Activated T-cell treated with anti-CD3 and anti-CD28 coated beads, Interleukin-2, amount 50 U/mL, for 4 hours (primary cell): ENCODE results near the gene BLZF1. TPM values are rescaled to one million over a fixed set of nuclear protein-coding genes. Genes with fewer than 3 reads are reported as not detected.
"Not testable (repeated sequence)": the region's sequence is repeated elsewhere in the genome, so short reads cannot be mapped to it uniquely, and the experiment has no call there.

Experiments
- ATAC-seq, 2 donors: fragments of 200-7000 bp; cut with Tn5 transposase; one replicate each; pipeline ENCODE4 v1.10.0; 2021
- DNase-seq: peaks from one replicate; pipeline ENCODE4 v3.0.0-alpha.2; 2020
- H3K27me3 Mint-ChIP-seq: one replicate; pipeline ENCODE4 v1.8.0; 2021; ENCODE audit warnings: low read depth, mixed read lengths
- H3K36me3 Mint-ChIP-seq: one replicate; pipeline ENCODE4 v1.8.0; 2022; ENCODE audit warnings: mixed read lengths; ENCODE audit not compliant: insufficient read depth
- H3K4me1 Mint-ChIP-seq: one replicate; pipeline ENCODE4 v1.8.0; 2021; ENCODE audit warnings: low read depth, mixed read lengths
- H3K4me3 Mint-ChIP-seq: one replicate; pipeline ENCODE4 v1.8.0; 2021; ENCODE audit warnings: mild to moderate bottlenecking, moderate library complexity, mixed read lengths
- H3K9me3 Mint-ChIP-seq: one replicate; pipeline ENCODE4 v1.8.0; 2021; ENCODE audit warnings: mixed read lengths
- total RNA-seq, 3 donors: library from RNA; stranded (reverse); gene quantifications; one replicate each; pipeline ENCODE4 v1.2.1, GENCODE V29; 2021

The BLZF1 gene
- total RNA-seq, result 10 to 100 TPM in 2 of 3 donors, 1 to 10 TPM in 1; 7.2 to 11.2 (median 10.9) TPM

DNA sequence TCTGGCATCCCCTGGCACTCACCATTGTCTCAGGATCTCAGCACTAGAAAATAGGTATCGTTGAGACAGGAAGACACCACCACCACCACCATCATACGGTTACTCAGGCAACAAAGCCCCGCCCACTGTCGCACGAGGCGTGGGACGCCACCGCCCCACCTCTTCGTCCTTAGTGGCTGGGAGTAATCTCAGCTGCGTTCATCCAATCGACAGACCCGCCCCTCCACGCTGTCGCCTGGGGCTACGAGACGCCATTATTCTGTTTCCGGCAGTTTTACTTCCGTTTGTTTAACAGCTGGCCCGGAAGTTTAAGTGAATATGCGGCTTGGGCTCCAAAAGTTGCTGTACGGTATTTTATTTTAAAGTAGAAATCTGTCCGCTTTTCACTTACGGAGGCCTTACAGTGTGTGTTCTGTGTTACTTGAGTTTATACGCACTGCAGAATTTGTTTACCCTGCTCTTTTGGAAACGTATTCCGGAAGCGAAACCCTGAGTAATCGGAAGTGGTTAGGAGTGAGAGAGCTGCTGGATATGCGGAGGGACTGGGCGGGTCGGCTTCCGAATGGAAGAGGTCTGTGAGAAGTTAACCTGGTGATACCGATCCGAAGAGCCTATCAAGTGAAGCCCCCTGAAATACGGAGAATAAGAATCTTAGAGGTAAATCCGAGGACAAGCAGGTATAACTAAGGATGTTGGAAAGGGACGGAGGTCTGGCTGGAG is at the start of gene BLZF1, which contains the start of gene NME7:
Gene BLZF1 (plus strand): TSS at position 510 of the 720 bp plus-strand sequence. CDS start 1,328 bp downstream, outside the sequence.
Gene NME7 (minus strand): TSS at position 112 of the 720 bp plus-strand sequence. CDS start 87 bp downstream, at position 25.
- H3K4me3 Mint-ChIP-seq, result no peak within 1 kb of the TSS
- peak; percentile 97 for DNase-seq
- peaks cover 23% of the 10 kb centered on the region for H3K36me3 Mint-ChIP-seq
- ATAC-seq, result peak; percentile 90 to 92
- peaks cover 27% of the 10 kb centered on the region for H3K4me1 Mint-ChIP-seq
- H3K9me3 Mint-ChIP-seq, result no peaks in the 10 kb centered on the region
- H3K27me3 Mint-ChIP-seq, result no peaks in the 10 kb centered on the region

GRCh38 chr1:169318536-169319244 is 49.3 kb upstream of the BLZF1 start:
- ATAC-seq, result no peak
- no peak overlapping the region for H3K4me3 Mint-ChIP-seq
- no peaks in the 10 kb centered on the region for H3K4me1 Mint-ChIP-seq

DNA sequence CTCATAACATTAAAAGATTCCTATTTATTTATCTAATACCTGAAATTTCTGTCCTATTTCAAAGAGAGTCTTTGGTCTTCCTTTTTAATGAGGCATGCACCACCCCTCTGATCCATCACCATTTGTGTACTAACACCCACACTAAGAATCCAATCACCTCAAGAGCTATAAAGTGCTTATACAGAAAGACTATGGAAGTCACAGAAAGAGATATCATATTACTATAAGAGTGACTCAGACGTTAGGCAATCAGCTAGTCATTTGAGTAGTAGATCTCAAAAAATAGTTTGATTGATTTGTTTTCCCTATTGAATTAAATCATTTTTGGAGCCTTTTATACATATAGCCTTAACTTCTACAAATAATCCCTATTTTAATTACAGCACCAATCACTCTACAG is 46.5 kb upstream of the BLZF1 start:
- Mint-ChIP-seq H3K36me3 (peaks cover 20% of the 10 kb centered on the region), H3K4me1 (peaks cover under 1% of the 10 kb centered on the region), H3K9me3 (no peaks in the 10 kb centered on the region), H3K27me3 (no peaks in the 10 kb centered on the region), H3K4me3 (no peak overlapping the region)
- no peak for DNase-seq
- ATAC-seq, result peak in 1 of 2 donors; percentile 48

More at GRCh38 chr1:169318536-169319244, 49.3 kb upstream of the BLZF1 start:
- DNase-seq, result no peak
- no peaks in the 10 kb centered on the region for H3K27me3 Mint-ChIP-seq
- peaks cover 18% of the 10 kb centered on the region for H3K36me3 Mint-ChIP-seq
- no peaks in the 10 kb centered on the region for H3K9me3 Mint-ChIP-seq

GRCh38 chr1:169322138-169322537 is 45.9 kb upstream of the BLZF1 start:
- Mint-ChIP-seq H3K9me3 (no peaks in the 10 kb centered on the region), H3K27me3 (no peaks in the 10 kb centered on the region), H3K36me3 (peaks cover 20% of the 10 kb centered on the region), H3K4me1 (peaks cover 6% of the 10 kb centered on the region), H3K4me3 (no peak overlapping the region)
- DNase-seq, result no peak
- no peak for ATAC-seq

GRCh38 chr1:169325117-169325516 is 42.9 kb upstream of the BLZF1 start:
- Mint-ChIP-seq H3K36me3 (peaks cover 22% of the 10 kb centered on the region), H3K4me3 (no peak overlapping the region)
- no peak for ATAC-seq

DNA sequence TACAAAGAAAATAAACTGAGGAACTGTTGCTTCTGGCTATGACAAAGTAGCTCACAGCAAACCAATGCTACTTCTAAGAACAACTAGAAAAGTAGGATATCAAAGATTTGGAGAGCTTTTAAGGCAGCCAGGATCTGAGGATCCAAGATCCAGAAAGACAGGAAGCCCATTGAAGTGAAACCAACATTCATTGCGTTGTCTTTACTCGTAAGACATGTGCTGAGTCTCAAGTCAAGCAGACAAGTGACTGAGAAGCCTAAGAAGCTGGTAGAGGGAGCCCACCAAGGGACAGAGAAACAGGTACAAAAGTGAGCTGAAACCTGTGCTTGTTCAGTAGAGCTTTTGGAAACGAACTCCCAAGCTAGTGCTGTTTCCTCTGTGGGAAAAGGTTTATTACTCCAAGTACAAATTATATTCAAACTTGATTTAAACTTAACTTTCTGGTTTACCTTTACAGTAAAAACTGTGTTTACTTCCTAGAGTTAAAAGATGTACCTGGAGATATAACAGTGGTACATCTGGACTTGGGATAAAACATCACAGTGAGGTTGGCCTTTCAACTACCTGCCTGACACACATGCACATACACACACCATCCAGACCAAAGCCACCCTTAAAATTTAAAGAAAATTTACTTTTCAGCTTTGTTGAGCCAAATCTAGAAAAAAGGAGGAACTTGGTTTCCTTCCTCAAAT is 41.6 kb upstream of the BLZF1 start:
- Mint-ChIP-seq H3K4me3 (no peak overlapping the region), H3K9me3 (peaks cover 17% of the 10 kb centered on the region), H3K4me1 (peaks cover 10% of the 10 kb centered on the region), H3K36me3 (peaks cover 28% of the 10 kb centered on the region), H3K27me3 (no peaks in the 10 kb centered on the region)
- no peak for DNase-seq
- peak in 1 of 2 donors; percentile 25 for ATAC-seq

More at GRCh38 chr1:169325117-169325516, 42.9 kb upstream of the BLZF1 start:
- Mint-ChIP-seq H3K27me3 (no peaks in the 10 kb centered on the region), H3K9me3 (peaks cover 12% of the 10 kb centered on the region), H3K4me1 (peaks cover 10% of the 10 kb centered on the region)
- DNase-seq, result no peak

DNA sequence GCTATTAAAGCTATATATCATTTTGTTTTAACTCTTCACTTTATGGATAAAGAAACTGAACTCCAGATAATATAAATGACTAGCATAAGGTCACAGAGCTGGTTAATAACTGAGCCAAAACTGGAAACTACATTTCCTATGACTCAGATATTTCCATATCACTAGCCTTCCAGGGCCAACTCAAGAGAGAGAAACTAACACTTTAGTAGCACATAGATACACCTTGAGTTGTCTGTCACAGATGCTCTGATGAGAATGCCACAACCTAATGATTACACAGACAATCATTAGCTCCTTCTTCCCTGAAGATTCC is 41.1 kb upstream of the BLZF1 start:
- peaks cover 27% of the 10 kb centered on the region for H3K36me3 Mint-ChIP-seq
- no peak for DNase-seq
- no peaks in the 10 kb centered on the region for H3K27me3 Mint-ChIP-seq
- H3K4me1 Mint-ChIP-seq, result peaks cover 10% of the 10 kb centered on the region
- H3K9me3 Mint-ChIP-seq, result peaks cover 17% of the 10 kb centered on the region
- peak; percentile 78 to 81 for ATAC-seq
- no peak overlapping the region for H3K4me3 Mint-ChIP-seq

DNA sequence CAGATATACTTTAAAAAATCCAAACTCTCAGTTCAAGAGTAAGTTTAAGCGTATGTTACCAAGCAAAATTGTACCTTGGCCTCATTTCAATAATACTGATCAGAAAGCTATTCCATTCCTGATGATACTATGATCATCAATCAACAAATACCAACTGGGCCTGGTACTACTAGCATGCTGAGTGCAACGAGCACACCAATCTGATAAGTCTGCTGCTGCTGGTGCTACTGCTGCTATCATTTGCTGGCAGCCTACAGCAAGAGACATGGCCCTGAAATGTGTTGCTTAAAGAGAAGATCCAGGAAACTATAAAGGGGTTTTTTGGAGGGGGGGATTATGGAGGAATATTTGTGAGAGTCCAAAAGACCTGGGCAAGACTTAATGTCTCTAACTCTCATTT is 40.1 kb upstream of the BLZF1 start:
- H3K9me3 Mint-ChIP-seq, result peaks cover 17% of the 10 kb centered on the region
- no peak for ATAC-seq
- no peak overlapping the region for H3K4me3 Mint-ChIP-seq
- H3K4me1 Mint-ChIP-seq, result peaks cover 10% of the 10 kb centered on the region
- no peaks in the 10 kb centered on the region for H3K27me3 Mint-ChIP-seq
- H3K36me3 Mint-ChIP-seq, result peaks cover 25% of the 10 kb centered on the region
- no peak for DNase-seq

DNA sequence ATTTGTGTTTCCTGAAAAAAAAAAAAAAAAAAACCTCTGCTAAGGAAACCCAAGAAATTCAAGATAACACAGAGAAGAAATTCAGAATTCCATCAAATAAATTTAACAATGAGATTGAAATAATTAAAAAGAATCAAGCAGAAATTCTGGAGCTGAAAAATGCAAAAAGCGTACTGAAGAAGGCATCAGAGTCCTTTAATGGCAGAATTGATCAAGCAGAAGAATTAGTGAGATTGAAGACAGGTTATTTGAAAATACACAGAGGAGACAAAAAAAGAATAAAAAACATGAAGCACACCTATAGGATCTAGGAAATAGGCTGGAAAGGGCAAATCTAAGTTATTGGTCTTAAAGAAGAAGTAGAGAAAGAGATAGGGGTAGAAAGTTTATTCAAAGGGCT is 38.6 kb upstream of the BLZF1 start:
- peaks cover 24% of the 10 kb centered on the region for H3K36me3 Mint-ChIP-seq
- ATAC-seq (no peak), DNase-seq (no peak)
- H3K9me3 Mint-ChIP-seq, result peaks cover 20% of the 10 kb centered on the region
- no peak overlapping the region for H3K4me3 Mint-ChIP-seq
- H3K27me3 Mint-ChIP-seq, result no peaks in the 10 kb centered on the region
- H3K4me1 Mint-ChIP-seq, result peaks cover 13% of the 10 kb centered on the region

- no peaks in the 10 kb centered on the region for H3K27me3 Mint-ChIP-seq
- ATAC-seq (no peak), DNase-seq (no peak)
- no peak overlapping the region for H3K4me3 Mint-ChIP-seq
- H3K36me3 Mint-ChIP-seq, result peaks cover 31% of the 10 kb centered on the region
- H3K4me1 Mint-ChIP-seq, result peaks cover 17% of the 10 kb centered on the region
- H3K9me3 Mint-ChIP-seq, result peaks cover 29% of the 10 kb centered on the region
These were observed 37.1 kb upstream of the BLZF1 start for GRCh38 chr1:169330927-169331326.

- not testable (repeated sequence) for H3K4me3 Mint-ChIP-seq, ATAC-seq, H3K27me3 Mint-ChIP-seq, DNase-seq
- H3K36me3 Mint-ChIP-seq, result peaks cover 28% of the 10 kb centered on the region
- peaks cover 17% of the 10 kb centered on the region for H3K4me1 Mint-ChIP-seq
- peaks cover 17% of the 10 kb centered on the region for H3K9me3 Mint-ChIP-seq
These were observed 33.3 kb upstream of the BLZF1 start for GRCh38 chr1:169334727-169335126.

GRCh38 chr1:169336947-169337715 is 30.9 kb upstream of the BLZF1 start:
- ATAC-seq, H3K4me3 Mint-ChIP-seq, H3K27me3 Mint-ChIP-seq, DNase-seq: not testable (repeated sequence)
- peaks cover 12% of the 10 kb centered on the region for H3K9me3 Mint-ChIP-seq
- peaks cover 26% of the 10 kb centered on the region for H3K36me3 Mint-ChIP-seq
- peaks cover 21% of the 10 kb centered on the region for H3K4me1 Mint-ChIP-seq

DNA sequence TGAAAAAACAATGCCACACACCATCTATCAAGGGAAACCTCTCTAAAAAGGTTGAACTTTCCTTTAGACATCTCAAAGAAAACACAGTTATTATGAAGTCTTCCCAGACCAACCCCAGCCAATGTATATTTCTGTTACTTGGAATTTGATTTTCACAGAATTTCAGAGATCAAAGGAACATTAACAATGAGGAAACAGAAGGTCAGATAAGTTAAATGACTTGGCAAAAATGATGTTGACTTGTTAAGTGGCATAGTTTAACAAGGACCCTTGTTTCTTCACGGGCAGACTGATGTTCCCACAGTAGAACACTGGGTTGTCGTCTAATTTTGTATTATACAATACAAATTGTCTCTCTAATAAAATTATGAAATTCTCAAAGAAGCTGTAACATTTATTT is 29.4 kb upstream of the BLZF1 start:
- peaks cover 12% of the 10 kb centered on the region for H3K9me3 Mint-ChIP-seq
- H3K4me3 Mint-ChIP-seq, result no peak overlapping the region
- DNase-seq, result no peak
- H3K27me3 Mint-ChIP-seq, result no peaks in the 10 kb centered on the region
- peaks cover 26% of the 10 kb centered on the region for H3K36me3 Mint-ChIP-seq
- no peak for ATAC-seq
- H3K4me1 Mint-ChIP-seq, result peaks cover 21% of the 10 kb centered on the region

DNA sequence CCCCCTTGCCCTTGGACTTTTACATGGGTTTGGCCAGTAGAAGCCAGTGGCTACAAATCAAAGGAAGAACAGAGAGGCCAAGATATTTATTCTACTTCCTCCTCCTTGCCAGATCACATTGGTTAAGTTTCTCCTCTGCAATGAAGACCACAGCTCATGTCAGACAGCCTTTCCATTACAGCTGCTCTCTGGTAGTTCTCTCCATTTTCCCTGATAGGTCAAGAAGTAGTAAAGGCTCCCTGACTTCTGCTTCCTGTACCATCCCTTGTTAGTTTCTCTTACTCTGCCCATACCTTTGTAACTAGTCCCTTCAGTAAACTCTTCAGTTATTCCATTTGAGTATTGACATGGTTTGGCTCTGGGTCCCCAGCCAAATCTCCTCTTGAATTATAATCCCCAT is 28.2 kb upstream of the BLZF1 start:
- H3K27me3 Mint-ChIP-seq, result no peaks in the 10 kb centered on the region
- peaks cover 21% of the 10 kb centered on the region for H3K36me3 Mint-ChIP-seq
- H3K4me1 Mint-ChIP-seq, result peaks cover 15% of the 10 kb centered on the region
- H3K9me3 Mint-ChIP-seq, result peaks cover 5% of the 10 kb centered on the region
- DNase-seq (no peak), ATAC-seq (no peak)
- no peak overlapping the region for H3K4me3 Mint-ChIP-seq
